SK-MEL-5 (cell line): ENCODE data around the gene DNER. TPM values are rescaled to one million over a fixed set of nuclear protein-coding genes. Genes with fewer than 3 reads are reported as not detected.

ENCODE experiments used
- DNase-seq: peaks from one replicate; pipeline ENCODE4 v3.0.0-alpha.2; 2016; ENCODE audit warnings: low read depth, low spot score
- in situ Hi-C: cut with HindIII; loops from 2 replicates; pipeline ENCODE4 v1.10.0; 2016; ENCODE audit warnings: low sequenced_read_pairs, high pct_unique_total_duplicates, low pct_unique_long_range_greater_than_20kb
- total RNA-seq: library from RNA; depleted of rRNA; stranded (reverse); fragments of >200 nt; shearing (Covaris generic); gene quantifications from 2 replicates; pipeline ENCODE4 v1.2.3, GENCODE V29; 2014

Gene DNER
- total RNA-seq, 1 experiment from 2014 or later = 34.3 TPM

DNA sequence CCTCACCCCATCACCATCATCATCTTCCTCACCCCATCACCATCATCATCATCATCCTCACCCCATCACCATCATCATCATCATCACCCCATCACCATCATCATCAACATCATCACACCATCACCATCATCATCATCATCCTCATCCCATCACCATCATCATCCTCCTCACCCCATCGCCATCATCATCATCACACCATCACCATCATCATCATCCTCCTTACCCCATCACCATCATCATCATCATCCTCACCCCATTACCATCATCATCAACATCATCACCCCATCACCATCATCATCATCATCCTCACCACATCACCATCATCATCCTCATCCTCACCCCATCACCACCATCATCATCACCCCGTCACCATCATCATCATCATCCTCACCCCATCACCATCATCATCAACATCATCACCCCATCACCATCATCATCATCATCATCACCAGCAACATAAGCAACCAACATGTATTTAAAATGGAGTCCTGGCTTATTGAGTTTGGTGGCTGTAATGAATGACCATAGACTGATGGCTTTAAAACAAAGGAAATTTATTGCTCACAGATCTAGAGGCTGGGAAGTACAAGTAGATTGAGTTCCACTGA lies 150.0 kb downstream of the DNER start:
- no peak for DNase-seq
- in situ Hi-C loops = no loop called here

GRCh38 chr2:229563388-229563787 lies 151.0 kb downstream of the DNER start:
- in situ Hi-C loops = no loop called here
- no peak for DNase-seq

DNA sequence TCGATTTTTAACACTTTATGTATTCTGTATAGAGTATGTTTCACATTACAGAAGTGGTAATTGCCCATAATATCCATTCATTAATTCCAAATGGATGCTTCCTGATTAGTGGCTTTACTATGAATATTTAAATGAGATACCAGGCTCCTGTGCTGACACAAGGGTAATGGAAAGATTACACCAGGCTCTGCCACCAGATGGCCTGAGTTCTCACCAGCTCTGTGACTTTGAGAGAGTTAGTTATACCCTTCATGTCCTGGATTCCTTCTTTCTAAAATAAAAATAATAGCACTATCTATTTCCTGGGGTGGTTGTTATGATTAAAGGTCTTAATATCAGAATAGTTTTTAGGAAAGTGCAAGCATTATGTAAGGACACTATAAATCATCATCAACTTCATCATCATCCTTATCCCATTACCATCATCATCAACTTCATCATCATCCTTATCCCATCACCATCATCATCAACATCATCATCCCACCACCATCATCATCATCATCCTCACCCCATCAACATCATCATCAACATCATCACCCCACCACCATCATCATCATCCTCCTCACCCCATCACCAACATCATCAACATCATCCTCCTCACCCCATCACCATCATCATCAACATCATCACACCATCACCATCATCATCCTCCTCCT lies 151.8 kb downstream of the DNER start:
- peak; percentile 32 for DNase-seq
- in situ Hi-C loops = no loop called here

GRCh38 chr2:229559986-229560385 lies 154.4 kb downstream of the DNER start:
- in situ Hi-C loops = no loop called here
- DNase-seq = no peak

- no peak for DNase-seq
Measured at GRCh38 chr2:229553091-229553490, 161.3 kb downstream of the DNER start.

DNA sequence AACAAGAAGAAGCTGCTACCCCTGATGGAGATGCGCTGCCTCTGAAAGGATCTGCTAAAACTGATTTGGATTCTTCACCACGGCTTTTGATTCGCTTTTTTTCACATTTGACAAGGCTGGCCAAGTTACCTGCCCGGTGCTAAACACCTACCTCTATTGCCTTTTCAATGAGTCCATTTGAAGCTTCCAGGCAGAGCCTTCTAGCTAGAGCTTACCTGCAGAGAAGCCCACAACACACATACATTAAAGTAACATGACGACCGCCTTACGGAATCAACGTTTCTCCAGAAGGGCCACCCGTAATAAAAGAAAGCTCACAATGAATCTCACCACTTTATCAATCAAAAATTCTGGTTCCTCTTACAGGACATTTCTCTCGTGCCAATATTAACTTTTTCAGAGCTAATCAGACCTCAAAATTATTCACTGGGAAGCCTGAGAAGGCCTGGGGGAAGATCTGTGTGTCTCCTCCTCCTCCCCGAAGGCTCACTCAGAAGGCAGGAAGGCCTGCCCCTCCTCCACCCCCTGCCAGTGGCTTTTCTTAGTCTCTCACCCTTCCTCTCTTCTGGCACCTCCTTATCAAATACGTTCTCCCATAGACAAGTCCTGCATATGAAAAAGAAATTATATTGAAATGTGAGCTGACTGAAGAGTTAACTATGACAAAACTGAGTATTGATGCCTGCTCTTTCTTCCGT lies 171.0 kb downstream of the DNER start:
- DNase-seq = no peak
- in situ Hi-C loops = no loop called here

More at GRCh38 chr2:229553091-229553490, 161.3 kb downstream of the DNER start:
- in situ Hi-C loops = no loop called here

DNA sequence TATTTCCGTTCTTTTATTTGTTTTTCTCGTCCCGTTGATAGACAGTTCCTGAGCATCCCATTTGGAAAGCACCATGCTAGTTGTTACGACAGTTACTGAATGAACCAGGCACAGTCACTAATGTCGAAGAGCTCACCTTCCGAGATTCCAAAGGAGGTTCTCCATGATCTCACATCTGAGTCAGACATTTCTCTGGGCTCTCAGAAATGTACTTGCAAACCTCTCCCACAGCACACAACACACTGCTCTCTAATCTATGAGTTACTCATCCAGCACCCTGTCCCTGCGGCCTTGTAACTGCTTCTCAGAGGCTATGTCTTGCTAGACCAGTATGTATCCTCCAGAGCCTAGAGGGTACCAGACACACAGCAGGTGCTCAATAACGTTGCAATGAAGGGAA lies 174.7 kb downstream of the DNER start:
- DNase-seq = no peak
- in situ Hi-C loops = no loop called here

DNA sequence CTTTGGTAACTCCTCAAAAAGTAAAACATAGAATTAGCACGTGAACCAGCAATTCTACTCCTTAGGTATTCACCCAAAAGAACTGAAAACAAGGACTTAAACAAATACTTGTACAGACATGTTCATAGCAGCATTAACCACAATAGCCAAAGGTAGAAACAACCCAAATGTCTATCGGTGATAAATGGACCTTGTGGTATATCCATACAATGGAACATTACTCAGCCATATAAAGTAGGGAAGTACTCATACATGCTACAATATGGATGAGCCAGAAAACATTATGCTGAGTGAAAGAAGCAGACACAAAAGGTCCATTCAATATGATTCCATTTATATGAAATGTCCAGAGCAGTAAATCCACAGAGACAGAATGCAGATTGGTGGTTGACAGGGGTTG lies 182.8 kb downstream of the DNER start:
- in situ Hi-C loops = no loop called here
- no peak for DNase-seq

DNA sequence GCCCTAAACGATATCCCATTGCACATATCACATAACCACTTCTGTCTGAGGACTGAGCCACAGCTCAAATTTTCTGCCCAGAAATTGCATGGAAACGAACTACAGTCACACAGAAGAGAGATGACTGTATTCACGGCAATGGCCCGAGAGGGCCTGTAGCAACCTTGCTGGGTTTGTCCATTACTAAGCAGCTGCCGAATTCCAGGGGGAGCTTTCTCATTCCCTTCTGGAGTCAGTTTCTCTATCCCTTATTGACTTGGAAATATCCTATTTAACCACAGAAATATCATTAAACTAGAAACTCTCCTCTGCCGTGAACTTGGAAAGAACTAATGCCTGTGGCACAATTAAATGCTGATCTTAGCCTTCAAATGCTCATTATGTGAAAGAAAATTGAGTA lies 183.9 kb downstream of the DNER start:
- DNase-seq = no peak
- in situ Hi-C loops = no loop called here

GRCh38 chr2:229528846-229529245 lies 185.5 kb downstream of the DNER start:
- in situ Hi-C loops = no loop called here
- DNase-seq = no peak

GRCh38 chr2:229526951-229527350 lies 187.4 kb downstream of the DNER start:
- in situ Hi-C loops = no loop called here
- DNase-seq = no peak

DNA sequence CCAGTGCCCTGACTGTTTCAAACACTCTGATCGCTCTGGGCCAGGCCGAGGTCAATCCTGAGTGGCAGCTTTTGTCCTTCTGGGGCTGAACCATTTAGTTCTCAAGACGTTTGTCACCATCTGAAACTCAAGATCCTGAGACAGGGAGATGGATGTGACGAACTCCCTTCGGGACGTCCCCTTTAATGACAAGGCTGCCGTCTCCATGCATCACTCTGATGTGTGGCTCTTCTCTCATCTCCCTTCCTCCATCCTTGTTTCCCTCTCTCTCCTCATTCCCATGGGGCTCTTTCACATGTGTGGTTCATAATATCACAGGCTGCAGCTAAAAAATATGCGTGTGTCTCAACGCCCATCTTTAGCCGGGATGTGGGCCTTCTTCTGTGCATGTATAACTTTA lies 189.6 kb downstream of the DNER start:
- DNase-seq = no peak
- in situ Hi-C loops = no loop called here

DNA sequence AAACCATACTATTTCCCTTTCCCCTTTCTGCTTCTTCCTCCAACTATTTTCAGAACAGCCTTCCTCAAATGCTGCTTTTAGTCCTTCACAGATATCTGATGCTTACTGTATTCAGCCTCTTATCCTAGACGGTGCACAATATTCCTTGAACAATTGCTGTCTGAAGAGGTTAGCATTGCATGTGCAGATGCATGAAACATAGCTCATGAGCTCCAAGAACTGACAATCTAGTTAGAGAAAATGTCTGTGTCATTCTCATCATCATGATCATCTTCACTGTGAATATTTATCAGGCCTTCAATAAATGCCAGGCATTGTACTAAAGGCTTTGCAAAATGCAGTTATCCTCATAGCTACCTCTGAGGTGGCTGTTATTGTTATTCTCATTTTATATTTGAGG lies 190.7 kb downstream of the DNER start:
- in situ Hi-C loops = no loop called here
- no peak for DNase-seq

DNA sequence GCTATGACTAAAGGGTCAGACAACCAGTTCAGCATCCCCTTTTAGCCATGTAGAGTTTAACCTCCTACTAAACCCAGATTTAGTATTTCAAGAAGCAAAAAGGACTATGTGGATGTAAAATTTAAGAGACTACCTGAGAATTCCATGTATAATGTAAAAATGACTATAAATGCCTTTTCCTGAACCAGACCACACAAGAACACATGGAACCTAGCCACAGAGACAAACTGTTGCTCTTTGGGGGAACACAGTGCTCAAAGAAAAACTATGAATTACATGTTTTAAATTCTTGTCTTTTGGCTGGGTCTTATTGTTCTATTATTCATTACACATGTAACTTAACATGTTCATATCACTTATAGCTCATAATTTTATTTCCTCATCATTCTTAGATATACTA lies 192.8 kb downstream of the DNER start:
- in situ Hi-C loops = no loop called here
- DNase-seq = no peak

DNA sequence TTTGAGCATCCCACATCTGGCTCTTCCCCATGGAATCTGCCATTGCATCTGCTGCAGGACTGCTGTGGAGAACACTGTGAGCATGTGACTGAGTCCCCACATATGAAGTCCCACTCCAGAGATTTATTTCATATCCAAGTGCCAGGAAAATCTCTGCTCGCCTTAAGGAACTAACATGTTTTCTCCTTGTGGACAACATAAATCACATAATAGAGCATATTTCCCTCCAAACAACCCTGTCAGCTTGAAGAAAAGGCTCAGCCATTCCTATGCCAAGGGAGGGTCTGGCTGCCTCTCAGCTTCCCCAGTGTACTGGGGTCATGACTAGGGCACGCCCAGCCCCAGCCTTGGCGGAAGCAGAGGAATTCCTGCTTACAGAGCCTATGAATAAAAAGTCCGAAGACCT lies 193.7 kb downstream of the DNER start:
- DNase-seq = no peak
- in situ Hi-C loops = no loop called here

DNA sequence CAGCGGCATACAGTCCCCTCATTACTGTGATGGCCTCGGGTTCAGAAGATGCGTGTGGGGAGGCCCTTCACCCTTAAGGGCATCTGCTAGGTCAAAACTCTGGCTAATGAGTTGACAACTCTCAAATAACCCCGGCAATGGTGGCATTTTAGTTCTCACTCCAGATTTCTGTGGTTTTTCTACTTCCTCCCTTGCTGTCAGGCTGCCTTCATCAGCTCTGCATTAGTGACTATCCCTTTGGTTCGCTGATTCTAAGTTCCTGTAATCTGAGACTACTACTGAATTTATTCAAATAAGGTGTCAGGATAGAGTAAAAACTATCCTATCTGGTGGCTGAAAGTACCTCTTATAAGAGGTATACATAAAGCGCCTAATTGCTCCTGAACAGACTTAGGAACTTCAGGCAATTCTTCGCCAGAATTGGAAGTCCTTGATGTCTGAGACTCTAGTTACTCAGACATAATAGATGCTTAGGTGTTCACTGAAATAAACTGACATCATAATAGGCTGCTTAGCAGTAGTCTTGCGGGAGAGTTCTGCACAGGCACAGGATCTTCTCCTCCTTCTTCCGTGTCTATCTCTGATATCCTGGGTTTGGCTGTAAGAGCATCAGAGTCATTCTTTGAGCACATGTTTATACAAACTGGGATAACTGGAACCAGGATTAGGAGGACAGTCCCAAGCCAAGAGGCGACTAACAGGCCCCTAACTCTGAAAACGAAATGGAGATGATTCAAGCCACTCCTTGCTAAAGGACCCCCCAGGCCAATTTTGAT lies 194.5 kb downstream of the DNER start:
- DNase-seq = no peak
- in situ Hi-C loops = no loop called here

DNA sequence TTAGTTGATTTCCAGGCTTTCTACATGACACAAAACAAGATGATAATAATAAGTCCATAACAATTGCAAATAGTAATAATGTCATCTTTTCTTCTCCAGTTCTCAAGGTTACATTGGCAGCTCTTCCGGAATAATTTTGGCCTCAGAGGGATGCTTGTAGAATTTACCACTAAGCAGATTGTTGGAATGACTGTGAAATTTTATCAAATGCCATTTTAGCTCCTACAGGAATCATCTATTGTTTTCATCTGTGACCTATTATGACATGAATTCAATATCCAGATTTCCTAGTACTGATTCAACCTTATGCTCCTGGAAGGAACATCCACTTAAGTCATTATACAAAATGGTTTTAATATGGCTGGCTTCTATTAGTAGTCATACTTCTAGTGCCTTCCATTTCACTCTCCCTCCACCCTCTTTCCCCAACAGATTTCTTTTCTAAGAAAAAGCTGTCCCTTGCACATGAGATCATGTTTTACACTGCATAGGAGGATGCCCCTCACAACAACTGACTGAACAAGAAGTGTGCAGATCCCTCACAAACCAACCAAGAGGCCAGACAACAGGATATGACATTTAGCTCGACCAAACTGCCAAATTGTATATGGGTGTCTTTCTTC lies 200.0 kb downstream of the DNER start:
- no peak for DNase-seq
- in situ Hi-C loops = no loop called here

- in situ Hi-C loops = no loop called here
- no peak for DNase-seq
Measured at GRCh38 chr2:229511524-229511923, 202.8 kb downstream of the DNER start.
